Measurements from ENCODE around the gene TFE3. TPM values are rescaled to one million over a fixed set of nuclear protein-coding genes. Genes with fewer than 3 reads are reported as not detected.

Gene TFE3
- 21.6 TPM for polyA plus RNA-seq (ENCODE audit: insufficient read length)

DNA sequence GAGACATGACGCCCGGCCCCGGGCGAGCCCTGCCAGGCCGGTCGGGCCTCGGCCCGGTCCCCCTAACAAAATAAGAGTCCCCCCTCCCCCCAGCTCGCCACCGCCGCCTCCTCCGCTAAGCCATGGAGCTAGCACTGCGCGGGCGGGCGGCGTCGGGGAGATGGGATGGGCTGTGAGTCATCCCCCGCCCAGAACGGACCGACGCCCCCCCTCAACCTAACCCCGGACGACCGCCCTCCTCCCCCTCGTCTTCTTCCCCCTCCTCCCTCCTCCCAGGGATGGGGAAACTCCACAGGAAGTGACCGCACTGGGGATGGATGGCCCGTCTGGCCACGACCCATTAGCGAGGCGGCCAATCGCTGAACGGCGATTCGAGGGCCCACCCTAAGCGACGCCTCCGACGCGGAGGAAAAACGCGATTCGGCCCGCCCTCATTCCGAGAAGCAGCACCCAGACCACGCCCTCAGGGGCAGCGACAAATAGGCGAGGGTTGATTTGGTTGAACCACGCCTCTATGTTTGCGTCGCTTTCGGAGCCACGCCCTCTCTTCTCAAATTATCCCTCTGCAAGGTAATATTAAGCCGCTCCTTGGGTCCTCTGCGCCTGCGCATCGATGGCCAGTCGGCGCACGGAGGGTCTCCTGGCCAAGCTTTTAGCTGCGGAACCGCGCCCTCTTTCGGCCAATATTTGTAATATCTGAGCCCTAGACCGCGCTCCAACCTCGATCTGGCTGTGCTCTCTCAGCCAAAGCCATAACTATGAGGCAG is at the start of gene TFE3:
TFE3 (minus strand) TSS at position 138 of the 767 bp plus-strand sequence; CDS start at position 7, 131 bp downstream.
- DNase-seq (ENCODE audit: low read depth): peak; percentile 96

DNA sequence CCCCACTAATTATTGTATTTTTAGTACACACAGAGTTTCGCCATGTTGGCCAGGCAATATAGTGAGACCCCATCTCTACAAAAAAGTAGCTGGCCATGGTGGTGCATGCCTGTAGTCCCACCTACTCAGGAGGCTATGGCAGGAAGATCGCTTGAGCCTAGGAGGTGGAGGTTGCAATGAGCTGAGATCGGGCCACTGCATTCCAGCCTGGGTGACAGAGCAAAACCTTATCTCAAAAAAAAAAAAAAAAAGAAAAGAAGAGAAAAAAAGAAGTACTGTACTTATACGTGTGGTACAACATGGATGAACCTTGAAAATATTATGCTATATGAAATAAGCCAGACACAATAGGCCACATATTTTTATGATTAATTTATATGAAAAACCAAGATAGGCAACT is 46.4 kb upstream of the TFE3 start:
- no peak for DNase-seq (ENCODE audit: low read depth)

DNA sequence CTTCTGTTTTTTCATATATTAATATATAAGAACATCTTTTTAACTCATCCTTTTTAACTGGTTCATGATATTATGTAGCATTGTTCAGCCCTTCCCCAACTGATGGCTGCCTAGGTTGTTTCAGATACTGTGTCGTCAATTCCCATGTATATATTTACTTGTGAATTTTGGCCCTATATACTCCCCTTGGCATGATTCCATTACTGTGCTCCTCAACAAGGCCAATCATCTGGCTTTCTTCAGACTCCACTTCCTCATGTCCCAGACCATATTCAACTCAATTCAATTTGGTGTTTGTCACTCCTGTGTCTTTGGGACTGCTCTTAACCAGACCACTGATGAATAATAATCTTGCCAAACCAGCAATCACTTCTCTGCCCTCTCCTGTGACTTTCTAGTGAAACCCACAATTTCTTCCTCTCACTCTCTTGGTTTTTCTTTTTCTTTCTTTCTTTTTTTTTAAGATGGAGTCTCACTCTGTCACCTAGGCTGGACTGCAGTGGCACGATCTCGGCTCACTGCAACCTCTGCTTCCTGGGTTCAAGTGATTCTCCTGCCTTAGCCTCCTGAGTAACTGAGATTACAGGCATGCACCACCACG is 39.2 kb upstream of the TFE3 start:
- DNase-seq (ENCODE audit: low read depth): no peak

- peak; percentile 40 for DNase-seq (ENCODE audit: low read depth)
These were observed 36.6 kb upstream of the TFE3 start, which contains the start of gene WDR45 for GRCh38 chrX:49079489-49080428. TSS of gene WDR45 (minus strand) at chrX:49079887. CDS start at chrX:49078095, 1,792 bp downstream.

DNA sequence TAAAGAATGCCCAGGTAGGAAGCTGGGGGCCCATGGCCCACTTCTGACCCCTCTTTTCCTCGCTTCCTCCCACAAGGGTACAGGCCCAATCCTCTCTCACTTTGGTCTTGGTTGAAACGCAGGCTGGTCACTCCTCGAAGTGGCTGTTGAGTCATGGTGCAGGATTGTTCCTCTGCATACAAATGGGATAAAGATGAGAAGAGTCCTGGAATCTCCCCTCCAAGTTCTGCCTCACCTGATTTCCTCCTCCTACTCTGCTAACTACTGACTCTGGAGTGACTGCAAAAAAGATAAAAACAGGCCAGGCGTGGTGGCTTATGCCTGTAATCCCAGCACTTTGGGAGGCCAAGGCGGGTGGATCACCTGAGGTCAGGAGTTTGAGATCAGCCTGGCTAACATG is 34.8 kb upstream of the TFE3 start:
- DNase-seq (ENCODE audit: low read depth): no peak

DNA sequence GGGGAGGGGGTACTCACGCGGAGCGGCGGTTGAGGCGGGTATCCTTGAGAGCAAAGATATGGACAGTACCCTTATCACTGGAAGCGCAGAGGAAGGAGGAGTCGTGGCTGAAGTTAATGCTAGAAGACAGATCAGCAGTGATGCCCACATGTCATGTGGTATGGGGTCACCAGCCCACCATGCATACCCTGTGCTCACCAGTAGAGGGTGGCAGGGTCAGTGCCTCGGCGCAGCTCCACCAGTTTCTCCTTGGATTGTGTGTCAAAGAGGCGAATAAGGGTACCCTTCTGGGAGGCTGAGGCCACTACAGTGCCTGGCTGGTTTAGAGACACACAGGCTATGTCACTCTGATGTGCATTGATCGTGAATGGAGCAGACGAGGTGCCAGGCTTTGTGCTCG is 32.2 kb upstream of the TFE3 start:
- no peak for DNase-seq (ENCODE audit: low read depth)

- peak; percentile 66 for DNase-seq (ENCODE audit: low read depth)
These were observed 30.7 kb upstream of the TFE3 start, which contains the start of gene PRAF2 for GRCh38 chrX:49073601-49074575. TSS of gene PRAF2 (minus strand) at chrX:49074002. CDS start at chrX:49073987, 15 bp downstream.

GRCh38 chrX:49072712-49073095 is 29.5 kb upstream of the TFE3 start:
- no peak for DNase-seq (ENCODE audit: low read depth)

GRCh38 chrX:49071877-49072711 is 28.9 kb upstream of the TFE3 start:
- peak; percentile 49 for DNase-seq (ENCODE audit: low read depth)

DNA sequence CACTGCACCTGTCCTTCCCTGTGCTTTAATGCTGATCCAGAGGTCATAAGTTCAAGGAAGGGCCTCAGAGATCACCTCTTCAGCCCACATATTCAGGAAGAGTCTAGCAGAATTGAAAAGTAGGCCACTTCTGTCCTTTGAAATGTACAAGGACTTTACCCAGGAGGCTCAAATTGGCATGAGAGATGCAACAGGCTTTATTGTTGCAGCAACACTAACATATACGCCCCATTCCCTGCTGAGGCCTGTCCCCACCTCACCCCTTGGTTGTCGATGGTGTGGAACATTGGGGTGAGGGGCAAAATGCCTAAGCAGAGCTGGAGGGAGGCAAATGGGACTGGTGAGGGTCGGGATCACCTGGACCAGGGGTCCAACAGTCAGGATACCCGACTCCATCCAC is 27.8 kb upstream of the TFE3 start:
- no peak for DNase-seq (ENCODE audit: low read depth)

DNA sequence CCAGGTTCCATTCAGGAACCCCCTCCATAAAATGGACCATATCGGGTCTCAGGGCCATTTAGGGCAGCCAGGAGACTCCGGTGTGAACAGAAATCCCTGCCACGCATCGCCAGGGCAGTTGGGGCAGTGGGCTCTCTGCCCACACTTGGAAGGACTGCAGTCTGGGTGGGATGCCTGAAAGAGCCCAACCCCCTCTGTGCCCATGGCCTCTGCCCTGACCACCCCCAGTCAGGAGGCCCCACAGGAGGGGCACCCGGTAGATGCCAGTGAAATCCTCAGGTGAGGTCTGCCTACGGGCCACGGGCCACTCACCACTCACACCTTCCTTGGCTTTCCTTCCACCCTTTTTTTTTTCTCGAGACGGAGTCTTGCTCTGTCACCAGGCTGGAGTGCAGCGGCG is 25.9 kb upstream of the TFE3 start:
- DNase-seq (ENCODE audit: low read depth): no peak

- DNase-seq (ENCODE audit: low read depth): no peak
These were observed 24.3 kb upstream of the TFE3 start for GRCh38 chrX:49067285-49068120.

DNA sequence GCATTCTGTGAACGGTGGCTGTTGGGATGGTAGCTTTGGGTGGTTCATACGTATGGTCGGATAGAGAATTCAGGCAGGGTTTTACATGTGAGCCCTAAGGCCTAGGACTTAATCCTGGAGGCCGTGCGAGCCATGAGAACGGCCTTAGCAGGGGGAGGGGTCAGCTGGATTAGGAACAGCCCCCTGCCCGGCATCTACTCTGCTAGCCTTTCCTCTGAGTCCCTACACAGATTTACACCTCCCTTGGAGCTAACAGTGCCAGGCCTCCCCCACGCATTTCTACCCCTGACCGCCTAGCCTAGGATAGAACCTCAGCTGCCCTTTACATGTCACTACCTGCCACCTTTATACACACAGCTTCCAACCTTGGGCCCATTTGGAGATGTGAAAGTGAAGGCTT is 23.5 kb upstream of the TFE3 start:
- DNase-seq (ENCODE audit: low read depth): no peak

DNA sequence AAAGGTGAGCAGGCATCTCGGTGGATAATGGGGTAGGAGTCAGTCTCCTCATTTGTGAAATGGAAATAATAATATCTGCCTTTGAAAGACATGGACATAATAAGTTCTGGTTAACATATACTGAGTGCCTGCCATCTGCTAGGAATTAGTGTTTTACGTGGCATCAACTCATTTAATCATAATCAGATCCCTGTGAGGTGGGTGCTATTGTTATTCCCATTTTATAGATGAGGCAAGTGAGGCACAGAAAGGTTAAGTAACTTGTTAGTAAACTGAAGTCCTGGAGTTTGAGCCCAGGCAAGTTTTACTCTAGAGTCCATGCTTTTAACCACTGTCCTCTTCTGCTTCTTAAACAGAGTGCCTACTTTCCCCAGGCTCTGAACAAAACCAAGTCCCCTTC is 23.1 kb upstream of the TFE3 start:
- DNase-seq (ENCODE audit: low read depth): no peak

DNA sequence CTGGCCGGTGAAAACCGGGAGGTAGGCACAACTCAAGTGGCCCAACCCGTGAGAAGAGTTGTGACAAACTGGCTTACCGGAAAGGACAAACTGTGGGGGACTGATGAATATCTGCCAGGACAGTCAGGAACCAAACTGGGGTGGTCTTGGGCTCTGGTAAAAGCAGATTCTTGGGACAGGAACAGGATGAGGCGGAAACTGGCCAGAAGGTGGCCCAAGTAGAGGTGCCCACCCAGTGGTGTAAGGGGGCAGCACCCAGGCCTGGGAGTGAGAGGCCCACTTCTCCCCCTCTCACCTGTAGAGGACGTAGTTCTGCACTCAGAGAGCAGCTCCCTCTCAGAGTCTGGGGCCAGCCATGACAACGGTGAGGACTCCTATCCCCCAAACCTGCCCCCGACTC is 21.6 kb upstream of the TFE3 start:
- no peak for DNase-seq (ENCODE audit: low read depth)

DNA sequence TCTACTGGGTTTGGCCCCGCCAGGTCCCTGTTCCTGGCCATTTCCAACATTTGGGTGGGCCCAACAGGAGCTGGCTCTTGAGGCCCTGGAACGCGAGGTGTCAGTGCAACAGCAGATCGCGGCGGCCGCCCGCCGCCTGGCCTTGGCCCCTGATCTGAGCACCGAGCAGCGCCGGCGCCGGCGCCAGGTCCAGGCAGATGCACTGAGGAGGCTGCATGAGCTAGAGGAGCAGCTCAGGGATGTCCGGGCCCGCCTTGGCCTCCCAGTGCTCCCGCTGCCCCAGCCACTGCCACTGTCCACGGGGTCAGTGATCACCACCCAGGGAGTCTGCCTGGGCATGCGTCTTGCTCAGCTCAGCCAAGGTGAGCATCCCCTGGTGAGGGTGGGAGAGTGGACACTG is 21.1 kb upstream of the TFE3 start:
- no peak for DNase-seq (ENCODE audit: low read depth)

- no peak for DNase-seq (ENCODE audit: low read depth)
These were observed 20.6 kb upstream of the TFE3 start for GRCh38 chrX:49063715-49064114.

GRCh38 chrX:49061916-49062315 is 18.8 kb upstream of the TFE3 start:
- DNase-seq (ENCODE audit: low read depth): no peak

DNA sequence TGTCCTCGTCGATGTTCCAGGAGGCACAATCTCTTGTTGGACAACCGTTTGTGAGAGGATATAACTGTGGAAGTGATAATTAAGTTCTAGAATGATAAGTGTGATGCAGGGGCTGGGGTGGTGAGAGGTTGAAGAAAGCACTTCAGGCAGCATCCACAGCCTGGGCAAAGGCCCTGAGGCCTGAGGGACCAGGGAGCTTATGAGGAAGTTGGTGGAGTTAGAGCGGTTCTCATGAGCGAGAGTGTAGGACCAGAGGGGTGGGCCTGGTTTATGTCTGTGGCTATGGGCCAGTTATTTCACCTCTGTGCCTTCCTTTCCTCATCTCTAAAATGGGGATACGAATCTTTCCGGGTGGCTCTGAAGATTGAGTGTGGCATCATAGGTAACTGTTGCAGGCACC is 18.3 kb upstream of the TFE3 start:
- no peak for DNase-seq (ENCODE audit: low read depth)
